GM18870 (cell line): ENCODE data around the gene SAMD13.
"Not testable (repeated sequence)": the region's sequence is repeated elsewhere in the genome, so short reads cannot be mapped to it uniquely, and the experiment has no call there.

Source experiments
- ATAC-seq: cut with Tn5 transposase; IDR thresholded peaks from one replicate; pipeline ENCODE4 v1.9.1; 2021; ENCODE audit warnings: moderate library complexity; ENCODE audit not compliant: unreplicated experiment

Gene SAMD13

DNA sequence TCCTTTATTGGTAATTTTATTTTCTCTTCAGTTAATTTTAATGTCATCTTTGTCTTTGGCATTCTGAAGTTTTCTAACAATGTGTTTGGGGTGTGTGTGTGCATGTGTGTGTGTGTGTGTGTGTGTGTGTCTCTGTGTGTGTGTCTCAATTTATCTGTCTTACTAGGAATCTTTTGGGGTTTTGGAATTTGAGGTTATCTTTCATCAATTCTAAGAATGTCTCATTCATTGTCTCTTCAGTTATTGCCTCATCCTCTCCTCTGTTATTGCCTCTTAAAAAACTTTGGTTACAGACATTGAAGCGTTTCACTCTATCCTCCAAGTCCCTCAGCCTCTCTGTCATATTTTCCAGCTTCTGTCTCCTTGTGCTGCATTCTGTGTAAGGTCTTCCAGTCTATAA, 18.1 kb upstream of the SAMD13 start:
- ATAC-seq: no peak

DNA sequence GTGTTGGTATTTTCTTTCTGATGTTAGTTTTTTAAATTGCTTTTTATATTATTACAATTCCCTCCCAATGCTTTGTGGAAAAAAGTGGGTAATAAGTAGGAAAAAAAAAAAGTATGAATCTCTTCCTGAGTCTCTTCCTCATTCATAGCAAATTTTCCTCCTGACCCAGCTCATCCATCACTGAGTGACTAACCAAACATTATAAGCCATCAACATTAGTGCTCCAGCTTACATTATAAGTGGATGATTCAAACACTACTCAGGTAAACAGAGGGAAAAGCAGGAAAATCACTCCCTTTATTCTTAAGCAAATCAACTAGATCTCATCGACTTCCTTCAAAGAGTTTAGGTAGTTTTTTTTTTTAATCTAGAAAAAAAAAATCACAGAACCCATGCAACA, 15.4 kb upstream of the SAMD13 start:
- no peak for ATAC-seq

DNA sequence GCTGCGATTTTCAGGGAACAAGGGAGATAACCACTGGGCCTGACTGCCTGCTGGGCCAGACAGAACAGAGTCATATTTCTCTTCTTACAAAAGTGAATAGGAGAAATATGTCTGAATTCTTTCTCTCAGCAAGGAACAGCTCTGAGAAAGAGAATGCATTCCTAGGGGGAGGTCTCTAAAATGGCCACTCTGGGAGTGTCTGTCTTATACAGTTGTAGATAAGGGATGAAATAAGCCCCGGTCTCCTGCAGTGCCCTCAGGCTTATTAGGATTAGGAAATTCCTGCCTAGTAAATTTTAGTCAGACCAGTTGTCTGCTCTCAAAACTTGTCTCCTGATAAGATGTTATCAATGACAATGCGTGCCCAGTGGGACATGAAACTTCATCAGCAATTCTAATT, 14.1 kb upstream of the SAMD13 start:
- ATAC-seq: not testable (repeated sequence)

DNA sequence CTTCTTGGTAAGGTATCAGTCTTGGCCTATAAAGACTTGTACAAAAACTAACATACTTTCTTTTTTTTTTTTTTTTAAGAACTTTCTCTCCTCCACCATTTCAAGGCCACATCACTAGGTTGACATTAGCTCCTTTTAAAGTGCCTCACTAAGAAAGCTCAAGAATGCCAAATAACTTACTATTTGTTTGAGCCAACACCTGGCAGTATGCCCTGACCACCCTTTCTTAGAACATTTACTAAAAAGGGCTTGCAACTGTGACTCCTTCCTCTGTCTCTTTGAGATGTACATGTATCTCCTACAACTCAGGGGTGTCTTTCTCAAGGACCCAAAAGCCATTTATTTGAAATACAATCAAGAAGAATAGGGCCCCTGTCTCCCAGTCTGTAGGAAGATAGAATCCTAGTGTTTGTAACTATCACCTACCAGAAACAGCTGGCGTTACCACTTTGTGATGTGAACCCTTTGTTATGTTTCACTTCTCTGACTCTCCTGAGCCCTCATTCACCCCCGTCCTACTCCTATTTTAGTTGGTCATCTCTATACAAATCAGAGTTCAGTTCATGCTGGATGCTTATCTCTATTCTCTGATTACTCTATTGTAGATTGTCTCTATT, 12.2 kb upstream of the SAMD13 start:
- no peak for ATAC-seq

DNA sequence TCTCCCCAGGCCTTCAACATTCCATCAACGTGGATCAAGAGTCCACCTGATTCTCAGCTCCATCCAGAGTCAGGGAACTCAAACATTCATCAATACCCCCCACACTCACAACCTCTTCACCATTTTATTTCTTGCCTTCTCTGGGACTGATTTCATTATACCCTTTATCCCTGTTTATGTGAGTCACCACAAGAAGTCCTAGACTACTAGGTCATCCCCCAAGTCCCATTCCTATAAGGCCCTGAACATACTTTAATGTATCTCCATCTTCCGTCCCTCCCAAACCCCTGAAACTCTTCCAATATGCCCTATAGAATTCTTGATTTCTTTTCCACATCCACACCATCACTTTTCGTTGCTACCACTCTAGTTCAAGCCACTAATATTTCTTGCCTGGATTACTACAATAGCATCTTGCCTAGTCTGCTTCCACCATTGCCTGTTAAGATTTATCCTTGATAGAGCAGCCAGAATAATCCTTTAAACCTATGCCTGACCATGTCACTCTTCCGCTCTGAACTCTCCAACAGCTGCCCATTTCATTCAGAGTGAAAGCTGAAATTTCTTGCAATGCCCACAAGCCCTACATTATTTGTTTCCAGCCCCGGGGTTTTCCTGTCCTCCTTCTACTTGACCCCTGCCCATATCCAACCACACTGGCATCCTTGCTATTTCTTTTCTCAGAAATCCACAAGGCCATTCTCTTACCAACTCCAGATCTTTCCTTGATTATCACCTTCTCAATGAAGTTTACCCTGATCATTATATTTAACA, 9.4 kb upstream of the SAMD13 start:
- no peak for ATAC-seq

DNA sequence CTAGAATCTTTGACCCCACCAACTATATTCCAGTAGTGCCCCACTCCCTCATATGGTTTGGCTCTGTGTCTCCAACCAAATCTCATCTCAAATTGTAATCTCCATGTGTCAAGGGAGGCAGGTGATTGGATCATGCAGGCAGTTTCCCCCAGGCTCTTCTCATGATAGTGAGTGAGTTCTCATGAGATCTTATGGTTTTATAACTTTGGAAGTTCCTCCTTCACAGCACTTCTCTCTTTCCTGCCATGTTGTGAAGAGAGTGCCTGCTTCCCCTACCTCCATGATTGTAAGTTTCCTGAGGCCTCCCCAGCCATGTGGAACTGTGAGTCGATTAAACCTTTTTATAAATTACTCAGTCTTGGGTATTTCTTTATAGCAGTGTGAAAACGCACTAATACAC, 7.7 kb upstream of the SAMD13 start:
- ATAC-seq: no peak

DNA sequence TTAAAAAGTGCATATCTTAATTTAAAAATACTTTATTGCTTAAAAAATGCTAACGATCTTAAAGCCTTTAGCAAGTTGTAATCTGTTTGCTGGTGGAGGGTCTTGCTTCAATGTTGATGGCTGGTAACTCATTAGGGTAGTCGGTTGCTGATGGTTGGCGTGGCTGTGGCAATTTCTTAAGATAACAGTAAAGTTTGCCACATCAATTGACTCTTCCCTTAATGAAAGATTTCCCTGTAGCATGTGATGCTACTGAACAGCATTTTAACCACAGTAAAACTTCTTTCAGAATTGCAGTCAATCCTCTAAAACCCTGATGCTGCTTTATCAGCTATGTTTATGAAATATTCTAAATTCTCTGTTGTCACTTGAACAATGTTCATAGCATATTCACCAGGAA, 6.8 kb upstream of the SAMD13 start:
- no peak for ATAC-seq

DNA sequence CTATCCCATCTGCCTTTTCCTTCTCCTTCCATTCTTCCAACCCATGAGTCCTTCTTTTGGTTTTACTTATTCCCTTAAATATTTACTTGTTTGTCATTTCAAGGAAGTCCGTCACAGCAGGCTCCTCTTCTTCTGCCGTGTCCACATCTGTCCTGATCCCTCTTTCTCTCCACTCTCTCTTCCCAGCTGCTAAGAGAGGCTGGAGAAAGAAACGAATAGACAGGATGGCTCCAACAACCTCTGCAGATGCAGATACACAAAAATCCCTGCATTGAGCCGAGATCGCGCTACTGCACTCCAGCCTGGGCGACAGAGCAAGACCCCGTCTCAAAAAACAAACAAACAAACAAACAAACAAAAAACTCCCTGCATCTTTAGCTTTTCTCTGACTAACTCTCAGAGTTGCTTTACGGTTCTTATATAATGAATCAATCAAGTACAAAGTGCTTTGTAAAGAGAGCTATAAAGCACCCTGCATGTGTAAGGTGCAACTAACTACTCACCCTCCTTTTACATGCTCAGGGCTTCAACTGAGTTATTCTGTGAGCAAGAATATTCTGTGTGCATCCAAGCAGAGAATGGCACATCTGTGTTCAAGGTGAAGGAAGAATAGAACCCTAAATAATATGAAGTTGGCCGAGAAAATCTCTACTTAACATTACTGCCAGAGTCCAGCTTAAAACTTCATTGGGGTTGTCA, 3.8 kb upstream of the SAMD13 start:
- peak; percentile 2 for ATAC-seq

DNA sequence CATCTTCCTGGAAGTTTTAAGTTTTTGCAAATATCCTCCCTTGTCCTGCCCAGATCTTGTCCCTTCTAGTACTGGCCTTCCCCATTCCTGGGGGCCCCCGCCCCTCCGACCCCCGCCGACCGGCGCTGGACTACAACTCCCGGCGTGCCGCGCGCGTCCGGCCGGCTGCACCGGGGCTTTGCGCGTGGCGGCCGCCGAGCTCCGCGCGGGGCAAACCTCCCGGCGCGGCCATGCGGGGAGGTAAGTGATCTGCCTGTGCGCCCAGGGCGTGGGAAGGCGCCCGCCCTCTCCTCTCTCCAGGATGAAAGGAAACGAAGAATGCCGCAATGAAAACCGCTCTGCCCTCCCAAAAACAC, 3.2 kb upstream of the SAMD13 start:
- ATAC-seq: peak; percentile 41

DNA sequence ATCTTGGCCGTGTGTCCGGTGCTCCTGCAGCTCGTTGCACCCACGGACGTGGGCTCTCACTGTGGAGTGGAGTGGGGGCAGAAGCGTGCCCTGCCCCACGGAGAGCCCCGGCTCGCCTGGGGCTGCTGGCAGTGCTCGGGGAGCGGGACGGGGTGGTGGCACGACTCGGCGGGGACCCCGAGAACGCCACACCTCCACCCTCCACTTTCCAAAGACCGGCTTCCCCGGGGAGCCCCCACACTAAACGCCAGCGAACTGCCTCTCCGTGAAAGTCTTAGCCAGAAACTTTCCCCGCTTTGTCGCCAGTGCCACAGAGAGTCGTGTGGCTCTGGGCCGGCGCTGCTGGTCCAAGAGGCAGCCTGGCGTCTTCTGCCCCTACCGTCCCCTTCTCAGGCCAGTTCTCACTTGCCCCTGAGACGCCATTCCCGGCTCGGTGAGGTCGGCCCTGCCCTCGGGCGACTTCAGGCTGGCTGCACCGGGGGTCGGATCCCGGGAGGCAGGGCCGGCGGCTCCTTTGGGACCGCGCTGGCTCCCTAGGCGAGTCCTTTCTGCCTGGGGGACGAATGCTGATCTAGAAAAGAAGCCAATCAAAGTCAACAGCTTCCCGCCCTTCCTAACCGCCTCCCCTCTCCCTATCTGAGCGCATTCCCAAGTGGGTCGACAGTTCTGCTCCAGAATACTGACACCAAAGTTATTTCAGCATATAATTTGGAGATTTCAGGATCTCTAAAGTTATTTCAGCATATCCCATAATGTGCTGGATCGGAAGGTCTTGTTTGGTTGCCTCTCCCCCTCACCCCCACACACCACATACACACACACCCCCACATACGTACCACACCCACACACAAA, 2.6 kb upstream of the SAMD13 start:
- peak; percentile 30 for ATAC-seq

DNA sequence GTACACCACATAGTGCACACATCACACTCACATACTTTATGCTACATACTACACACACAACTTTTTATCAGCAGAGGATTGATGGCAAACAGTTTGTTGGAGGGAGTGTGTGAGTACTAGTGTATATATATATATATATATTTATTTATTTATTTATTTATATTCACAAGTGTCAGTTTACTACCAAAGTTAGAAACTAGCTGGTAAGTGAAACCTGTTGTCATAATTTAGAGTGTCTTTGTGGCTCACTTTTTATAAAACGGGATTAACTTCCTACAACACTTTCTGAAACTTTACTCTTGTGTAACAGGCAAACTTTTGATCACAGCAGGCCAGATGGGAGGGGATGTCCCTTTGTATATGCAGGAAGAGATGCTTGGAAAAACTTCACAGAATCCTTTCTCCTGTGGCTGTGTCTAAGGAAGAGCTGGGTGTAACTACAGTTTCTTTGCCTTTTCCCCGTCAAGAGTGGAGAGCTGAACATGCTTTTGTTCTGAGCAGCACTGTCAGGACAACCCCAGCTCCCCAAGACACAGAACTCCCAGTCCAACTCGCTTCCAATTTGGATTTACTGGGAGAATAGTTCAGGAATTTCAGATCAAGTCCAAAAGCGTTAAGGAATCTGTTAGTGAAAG, 1.9 kb upstream of the SAMD13 start:
- no peak for ATAC-seq

DNA sequence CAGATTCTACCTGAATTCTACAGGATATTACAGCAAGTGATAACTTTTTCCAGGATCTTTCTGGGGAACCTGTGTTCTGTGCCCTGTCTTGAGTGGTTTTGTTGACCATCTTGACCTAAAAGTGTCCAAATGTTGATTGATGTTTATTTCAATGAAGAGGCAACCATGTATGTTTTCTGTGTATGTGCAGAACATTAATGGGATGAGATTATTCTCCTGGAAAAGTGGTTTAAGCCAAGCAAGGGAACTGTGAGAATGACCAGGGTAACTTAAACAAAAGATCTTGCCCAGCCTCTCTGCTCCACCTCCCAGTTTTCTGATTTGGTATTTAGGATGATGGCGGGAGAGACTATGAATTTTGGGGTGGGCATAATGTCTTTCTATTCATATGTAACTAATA, 1.0 kb upstream of the SAMD13 start:
- ATAC-seq: no peak

DNA sequence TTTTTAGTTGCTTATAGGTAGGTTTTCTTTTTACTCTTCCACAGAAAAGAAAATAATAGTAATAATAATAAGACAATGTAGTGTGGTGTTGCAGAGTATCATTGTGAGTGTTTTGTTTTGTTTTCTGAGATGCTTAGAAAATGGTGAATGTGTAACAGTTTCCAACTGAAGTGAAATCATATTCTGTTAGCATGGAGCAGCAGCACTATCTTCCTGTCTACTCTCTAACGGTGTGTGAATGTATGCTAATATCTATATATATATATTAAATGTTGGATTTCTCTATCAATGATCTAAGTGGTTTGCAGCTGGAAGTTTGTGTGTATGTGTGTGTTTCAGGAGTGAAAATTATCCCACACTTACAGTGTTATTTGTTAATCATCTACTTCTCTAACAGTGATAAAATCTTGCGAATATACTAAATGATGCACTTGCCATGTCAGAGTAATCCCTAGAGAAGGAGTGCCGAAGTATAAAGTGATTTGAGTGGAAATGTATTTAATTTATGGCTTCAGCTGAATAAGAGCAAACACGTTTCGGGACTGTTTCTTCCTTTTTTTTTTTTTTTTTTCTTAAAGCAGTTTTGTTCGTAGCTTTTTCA, 377 bp downstream of the SAMD13 start:
- ATAC-seq: no peak

DNA sequence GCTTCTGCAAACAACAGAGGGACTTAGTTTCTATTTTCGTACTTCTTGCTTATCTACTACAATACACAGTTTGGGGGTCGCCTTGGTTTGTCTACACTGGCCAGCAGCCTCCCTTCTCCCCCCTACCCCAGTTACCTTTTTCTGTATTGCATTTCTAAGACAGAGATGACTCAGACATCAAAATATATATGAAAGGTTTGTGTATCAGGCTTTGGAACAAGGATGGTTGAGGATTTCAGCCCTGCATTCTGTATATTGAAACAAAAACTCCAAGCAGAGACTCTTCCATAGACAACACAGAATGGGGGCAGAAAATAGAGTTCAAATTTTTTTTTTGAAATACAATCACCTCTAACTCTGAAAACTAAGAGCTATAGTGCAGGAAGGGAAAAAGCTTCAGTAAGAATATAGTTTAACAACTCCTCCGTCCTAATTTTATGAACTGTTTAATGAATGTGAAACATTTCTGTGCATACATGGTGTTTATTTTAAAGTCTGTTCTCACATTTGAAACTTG, 1.9 kb downstream of the SAMD13 start:
- ATAC-seq: no peak

DNA sequence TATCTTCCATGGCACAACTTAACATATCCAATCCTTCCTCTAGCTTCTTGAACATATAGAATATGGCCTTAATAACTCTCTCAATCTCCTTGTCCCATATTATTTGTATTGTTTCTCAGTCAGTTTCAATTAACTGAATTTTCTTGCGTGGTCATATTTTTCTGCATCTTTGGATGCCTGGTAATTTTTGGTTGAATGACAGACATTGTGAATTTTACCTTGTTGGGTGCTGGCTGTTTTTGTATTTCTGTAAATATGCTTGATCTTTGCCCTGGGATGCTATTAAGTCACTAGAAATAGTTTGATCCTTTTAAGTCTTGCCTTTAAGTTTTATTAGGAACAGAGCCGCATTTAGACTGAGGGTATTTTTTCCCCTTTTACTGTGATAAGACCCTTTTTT, 5.9 kb downstream of the SAMD13 start:
- ATAC-seq: no peak

DNA sequence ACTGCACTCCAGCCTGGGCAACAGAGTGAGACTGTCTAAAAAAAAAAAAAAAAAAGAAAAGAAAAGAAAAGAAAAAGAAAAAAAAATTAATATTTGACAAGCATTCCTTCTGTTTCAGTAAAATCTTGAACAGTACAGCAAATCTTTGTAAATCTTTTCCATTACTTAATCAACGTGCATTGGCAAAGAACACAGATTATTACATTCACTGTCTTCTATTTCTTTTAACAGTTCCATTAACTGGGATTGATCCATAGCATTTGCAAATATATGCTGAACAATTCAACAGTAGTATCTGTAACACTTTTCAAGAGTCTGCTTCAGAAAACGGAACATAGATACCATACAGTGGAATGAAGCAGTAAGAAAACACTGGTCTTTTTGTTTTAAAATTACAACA, 9.8 kb downstream of the SAMD13 start:
- no peak for ATAC-seq

DNA sequence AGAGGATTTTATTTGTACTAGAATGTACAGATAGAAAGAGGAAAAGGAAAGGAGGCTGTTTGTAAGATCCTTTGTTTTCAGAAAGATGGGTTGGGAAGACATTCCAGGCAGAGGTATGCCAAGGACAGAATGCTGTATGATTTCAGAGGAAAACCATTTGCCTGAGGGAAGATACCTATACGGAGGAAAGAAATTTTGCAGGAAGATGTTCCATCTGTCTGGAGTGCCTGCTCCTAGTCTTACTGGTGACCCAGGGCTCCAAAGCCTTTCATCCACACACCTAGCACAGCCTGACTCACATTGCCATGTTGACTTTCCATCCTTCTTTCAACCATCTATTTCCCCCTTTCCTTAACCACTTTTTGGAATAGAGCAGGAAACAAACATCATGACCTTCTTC, 18.2 kb downstream of the SAMD13 start:
- ATAC-seq: no peak

DNA sequence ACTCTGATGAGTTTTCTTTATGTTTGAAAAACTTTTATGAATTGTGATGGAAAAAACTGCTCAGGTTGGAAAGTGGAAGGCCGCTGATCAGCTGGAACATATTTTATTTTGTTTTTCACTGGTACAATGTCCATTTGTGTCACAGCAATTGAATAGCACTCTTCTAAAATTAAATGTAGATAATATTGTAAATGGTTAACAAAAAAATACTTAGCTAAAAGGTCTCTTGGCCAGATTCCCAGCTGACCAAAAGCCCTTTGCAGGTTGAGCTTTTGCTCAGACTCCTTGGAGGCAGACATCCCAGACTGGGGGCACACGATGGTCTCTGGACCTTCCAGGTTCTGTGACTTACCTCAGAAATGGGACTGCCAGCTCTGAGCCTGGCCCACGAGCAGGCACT, 26.3 kb downstream of the SAMD13 start:
- ATAC-seq: no peak

DNA sequence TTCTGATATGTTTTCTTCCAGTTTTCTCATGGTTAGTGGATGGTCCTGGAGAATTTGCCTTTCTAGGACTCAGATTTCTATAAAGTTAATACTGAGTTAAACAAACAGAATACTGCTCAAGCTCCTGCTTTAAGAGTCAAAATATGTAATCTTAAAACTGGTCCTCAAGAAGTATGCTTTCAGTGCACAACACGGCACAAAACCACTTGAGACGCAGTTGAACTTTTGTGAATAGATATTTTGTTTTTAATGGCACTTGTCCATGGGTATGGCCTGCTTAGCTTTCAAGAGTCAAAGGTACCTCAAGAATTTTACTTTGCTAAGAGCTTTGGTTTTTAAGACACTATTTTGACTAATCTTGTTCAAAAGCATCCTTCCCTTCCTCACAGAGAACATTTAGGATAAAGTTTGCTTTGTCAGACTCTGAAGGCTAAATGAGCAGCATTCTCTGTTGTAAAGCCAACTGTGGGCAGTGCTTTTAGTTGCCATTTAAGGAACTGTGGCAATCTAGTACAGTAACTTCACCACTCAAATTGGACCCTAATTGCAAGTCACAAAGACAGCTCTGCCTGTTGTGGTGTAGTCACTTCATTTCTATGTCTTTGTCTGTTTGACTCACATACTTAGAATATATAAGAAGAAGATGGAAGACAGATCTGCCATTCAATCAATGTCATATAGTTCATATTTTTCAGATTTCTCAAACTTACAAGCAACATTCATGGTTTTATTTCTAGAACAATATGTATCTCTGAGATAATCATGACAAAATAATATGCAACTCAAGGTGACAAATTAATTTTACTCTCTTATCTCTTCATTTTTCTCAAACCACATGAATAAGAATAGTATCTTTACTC, 28.8 kb downstream of the SAMD13 start:
- no peak for ATAC-seq
